ENCODE measurements around the gene DPYD. TPM values are rescaled to one million over a fixed set of nuclear protein-coding genes. Genes with fewer than 3 reads are reported as not detected.

The DPYD gene
- total and polyA plus RNA-seq, 10 of the 15 experiments (the other 5 are each of a cell fraction or from before 2014, with no cell fraction given): 5.7 to 23.8 (median 10.2) TPM

- ChIA-PET RAD21 (ENCODE audit: unreplicated experiment) (no interaction called here), CTCF (no interaction called here), SMC1A (ENCODE audit: uncharacterized antibody, unreplicated experiment) (no interaction called here), POLR2A (no interaction called here)
- in situ Hi-C loops (cut with MboI) (no loop called here), intact Hi-C loops (cut with micrococcal nuclease; ENCODE audit: unreplicated experiment) (no loop called here)
- H3K9me3 ChIP-seq (replicated peaks; ENCODE audit: control insufficient read depth, insufficient read depth, low read length): no peaks in the 10 kb centered on the region
- H3K9ac ChIP-seq (ENCODE audit: control insufficient read depth, insufficient read depth, low read length): no peak overlapping the region
- H3K79me2 ChIP-seq (ENCODE audit: control insufficient read depth, insufficient read depth, low read length): no peaks in the 10 kb centered on the region
- H3K4me3 ChIP-seq: no peak overlapping the region
- no peak for DNase-seq (ENCODE audit: low read depth, low spot score)
- H2AFZ ChIP-seq (ENCODE audit: control insufficient read depth, low read depth, low read length): no peak overlapping the region
- no peaks in the 10 kb centered on the region for H3K27me3 ChIP-seq (replicated peaks in 1 of 2; ENCODE audit: control insufficient read depth in 2 of 2, insufficient read depth in 2 of 2, low read length in 1 of 2)
- no peak overlapping the region for H3K27ac ChIP-seq (ENCODE audit: control insufficient read depth, insufficient read depth)
- WGBS (ENCODE audit: insufficient coverage, insufficient replicate concordance, low lambda C conversion rate, missing lambda C conversion rate): 0% methylated on average over 2 of the region's 2 CpGs
- no TSS peak for BruUV-seq (replicated peaks)
- H3K36me3 ChIP-seq (ENCODE audit: control insufficient read depth in 2 of 2, insufficient read depth in 2 of 2, low read length in 1 of 2): no peaks in the 10 kb centered on the region
- no peak for ATAC-seq
- H3K4me2 ChIP-seq (ENCODE audit: control insufficient read depth, insufficient read depth): no peak overlapping the region
- no peak for TF ChIP-seq SMAD5 (IDR thresholded peaks at IDR 0.05; ENCODE audit: low read depth)
- FAIRE-seq: no peak
- H4K20me1 ChIP-seq (ENCODE audit: control insufficient read depth, insufficient read depth): no peaks in the 10 kb centered on the region
- no peaks in the 10 kb centered on the region for H3K4me1 ChIP-seq (ENCODE audit: control insufficient read depth, insufficient read depth, low read length)
Observed at GRCh38 chr1:97451944-97452343, 468.9 kb downstream of the DPYD start.

GRCh38 chr1:97451046-97451826 is 469.6 kb downstream of the DPYD start:
- H3K9me3 ChIP-seq (replicated peaks; ENCODE audit: control insufficient read depth, insufficient read depth, low read length): no peaks in the 10 kb centered on the region
- no peak overlapping the region for H3K4me2 ChIP-seq (ENCODE audit: control insufficient read depth, insufficient read depth)
- no TSS peak for BruUV-seq (replicated peaks)
- DNase-seq (ENCODE audit: low read depth, low spot score) (no peak), FAIRE-seq (no peak), ATAC-seq (no peak)
- no peaks in the 10 kb centered on the region for H3K79me2 ChIP-seq (ENCODE audit: control insufficient read depth, insufficient read depth, low read length)
- H2AFZ ChIP-seq (ENCODE audit: control insufficient read depth, low read depth, low read length): no peak overlapping the region
- no peaks in the 10 kb centered on the region for H3K36me3 ChIP-seq (ENCODE audit: control insufficient read depth in 2 of 2, insufficient read depth in 2 of 2, low read length in 1 of 2)
- no peak overlapping the region for H3K9ac ChIP-seq (ENCODE audit: control insufficient read depth, insufficient read depth, low read length)
- ChIA-PET SMC1A (ENCODE audit: uncharacterized antibody, unreplicated experiment) (interaction anchor here (0.9 kb wide), 1 partner anchor 36 kb away, joined by 3 read pairs; no protein-coding TSS in a partner anchor), RAD21 (ENCODE audit: unreplicated experiment) (no interaction called here), POLR2A (no interaction called here), CTCF (no interaction called here)
- no peaks in the 10 kb centered on the region for H3K27me3 ChIP-seq (replicated peaks in 1 of 2; ENCODE audit: control insufficient read depth in 2 of 2, insufficient read depth in 2 of 2, low read length in 1 of 2)
- no peaks in the 10 kb centered on the region for H3K4me1 ChIP-seq (ENCODE audit: control insufficient read depth, insufficient read depth, low read length)
- no peak overlapping the region for H3K27ac ChIP-seq (ENCODE audit: control insufficient read depth, insufficient read depth)
- TF ChIP-seq BHLHE40 (IDR thresholded peaks at IDR 0.05; ENCODE audit: borderline replicate concordance in 1 of 2, low read depth in 2 of 2, low read length in 1 of 2) (no peak), ASH2L (IDR thresholded peaks at IDR 0.05; ENCODE audit: borderline replicate concordance, low read depth) (no peak), SRF (IDR thresholded peaks at IDR 0.05; ENCODE audit: low read depth in 2 of 2, low read length in 2 of 2) (no peak), SMAD5 (IDR thresholded peaks at IDR 0.05; ENCODE audit: low read depth) (no peak), DPF2 (IDR thresholded peaks at IDR 0.05) (no peak), EED (IDR thresholded peaks at IDR 0.05; ENCODE audit: low read depth) (no peak), TCF7 (IDR thresholded peaks at IDR 0.05; ENCODE audit: borderline replicate concordance) (no peak), RUNX3 (IDR thresholded peaks at IDR 0.05; ENCODE audit: low read length) (no peak), TAF1 (IDR thresholded peaks at IDR 0.05; ENCODE audit: borderline replicate concordance, low read depth, low read length) (no peak), PML (IDR thresholded peaks at IDR 0.05; ENCODE audit: low read length) (no peak), BCLAF1 (IDR thresholded peaks at IDR 0.05) (no peak), IRF4 (IDR thresholded peaks at IDR 0.05; ENCODE audit: low read depth, low read length) (no peak)
- WGBS (ENCODE audit: insufficient coverage, insufficient replicate concordance, low lambda C conversion rate, missing lambda C conversion rate): 15% methylated on average over 7 of the region's 7 CpGs
- intact Hi-C loops (cut with micrococcal nuclease; ENCODE audit: unreplicated experiment) (no loop called here), in situ Hi-C loops (cut with MboI) (no loop called here)
- no peaks in the 10 kb centered on the region for H4K20me1 ChIP-seq (ENCODE audit: control insufficient read depth, insufficient read depth)
- no peak overlapping the region for H3K4me3 ChIP-seq

Data from GM12878 (cell line).